ENCODE data around the gene DEPDC1B. TPM values are rescaled to one million over a fixed set of nuclear protein-coding genes. Genes with fewer than 3 reads are reported as not detected.

DEPDC1B gene
- total RNA-seq, 1 donor from 2014 or later, result 12.2 TPM

Other genes with a start within 250 kb of the DEPDC1B start
- gene ELOVL7, start 144.1 kb upstream of the DEPDC1B start, total RNA-seq, result 4.1 TPM
- 31.8 TPM for gene ERCC8, start 244.9 kb upstream of the DEPDC1B start, total RNA-seq
- 20.4 TPM for gene NDUFAF2, start 245.0 kb upstream of the DEPDC1B start, total RNA-seq

All from frontal cortex (tissue), 1 donor.